Neuronal stem cell (in vitro differentiated cells): ENCODE data around the gene TRIP12.
"Not testable (repeated sequence)": the region's sequence is repeated elsewhere in the genome, so short reads cannot be mapped to it uniquely, and the experiment has no call there.

Experiments used
- DNase-seq: peaks from one replicate; pipeline ENCODE4 v3.0.0-alpha.2; 2013; ENCODE audit warnings: low spot score
- H2AFZ ChIP-seq: one replicate; pipeline ENCODE4 v1.6.1; 2013; ENCODE audit warnings: mild to moderate bottlenecking, low read length, inconsistent platforms
- H2AK5ac ChIP-seq: 2 replicates; pipeline ENCODE4 v1.6.1; 2013; ENCODE audit warnings: low read depth, mild to moderate bottlenecking, inconsistent platforms, low read length, moderate library complexity, mixed read lengths
- H2BK120ac ChIP-seq: 2 replicates; pipeline ENCODE4 v1.6.1; 2013; ENCODE audit warnings: low read depth, mild to moderate bottlenecking, inconsistent platforms, low read length, moderate library complexity, mixed read lengths
- H2BK12ac ChIP-seq: one replicate; pipeline ENCODE4 v1.6.1; 2013; ENCODE audit warnings: low read length, inconsistent platforms
- H2BK15ac ChIP-seq: 2 replicates; pipeline ENCODE4 v1.6.1; 2013; ENCODE audit warnings: mild to moderate bottlenecking, low read length, inconsistent platforms, mixed read lengths
- H2BK5ac ChIP-seq: one replicate; pipeline ENCODE4 v1.6.1; 2013; ENCODE audit warnings: inconsistent platforms, mild to moderate bottlenecking, low read length, moderate library complexity
- H3K14ac ChIP-seq: one replicate; pipeline ENCODE4 v1.6.1; 2013; ENCODE audit warnings: low read length, inconsistent platforms
- H3K18ac ChIP-seq: 2 replicates; pipeline ENCODE4 v1.6.1; 2013; ENCODE audit warnings: low read length, inconsistent platforms
- H3K23ac ChIP-seq: 2 replicates; pipeline ENCODE4 v1.6.1; 2013; ENCODE audit warnings: low read depth, mild to moderate bottlenecking, mixed read lengths, low read length, inconsistent platforms; ENCODE audit not compliant: poor library complexity
- H3K27ac ChIP-seq: replicated peaks from 3 replicates; pipeline ENCODE4 v1.5.1; 2013; ENCODE audit warnings: low read length, inconsistent platforms
- H3K27me3 ChIP-seq, 3 experiments: 2 replicates each; pipeline ENCODE4 v1.6.1; 2013; ENCODE audit warnings: low read length in 3 of 3, mild to moderate bottlenecking in 2 of 3, inconsistent platforms in 1 of 3, low read depth in 1 of 3, mixed read lengths in 1 of 3, moderate library complexity in 1 of 3; ENCODE audit not compliant: control insufficient read depth in 3 of 3, insufficient read depth in 3 of 3
- H3K36me3 ChIP-seq, 2 donors: replicated peaks in 1 of 2; 2 replicates each; pipeline ENCODE4 v1.6.1; 2013; ENCODE audit warnings: low read length in 2 of 2; ENCODE audit not compliant: control insufficient read depth in 2 of 2, insufficient read depth in 2 of 2
- H3K4ac ChIP-seq: 2 replicates; pipeline ENCODE4 v1.6.1; 2013; ENCODE audit warnings: inconsistent platforms, mild to moderate bottlenecking, low read length, moderate library complexity
- H3K4me1 ChIP-seq, 2 donors: 1 replicate in 1 of 2; 2 replicates in 1 of 2; pipeline ENCODE4 v1.6.1; 2013; ENCODE audit warnings: low read length in 2 of 2, low read depth in 1 of 2; ENCODE audit not compliant: control insufficient read depth in 2 of 2, insufficient read depth in 1 of 2
- H3K4me2 ChIP-seq: one replicate; pipeline ENCODE4 v1.6.1; 2013; ENCODE audit warnings: mild to moderate bottlenecking, low read length, inconsistent platforms; ENCODE audit not compliant: insufficient read depth, poor library complexity, severe bottlenecking
- H3K4me3 ChIP-seq, 2 donors: 2 replicates each; pipeline ENCODE4 v1.5.1; 2013; ENCODE audit warnings: low read length in 2 of 2, mild to moderate bottlenecking in 2 of 2, inconsistent platforms in 1 of 2, moderate library complexity in 1 of 2
- H3K79me1 ChIP-seq: one replicate; pipeline ENCODE4 v1.6.1; 2013; ENCODE audit warnings: low read depth, mild to moderate bottlenecking, inconsistent platforms, low read length, moderate library complexity
- H3K9ac ChIP-seq: one replicate; pipeline ENCODE4 v1.6.1; 2013; ENCODE audit warnings: mild to moderate bottlenecking, low read depth, low read length, inconsistent platforms; ENCODE audit not compliant: poor library complexity
- H3K9me3 ChIP-seq, 2 donors: replicated peaks in 1 of 2; 2 replicates each; pipeline versions ENCODE3 to v1.6.1; 2013; ENCODE audit warnings: low read length in 2 of 2, mild to moderate bottlenecking in 2 of 2, inconsistent platforms in 1 of 2, low read depth in 1 of 2, mixed read lengths in 1 of 2, moderate library complexity in 1 of 2; ENCODE audit not compliant: control insufficient read depth in 2 of 2, insufficient read depth in 1 of 2
- H4K8ac ChIP-seq: one replicate; pipeline ENCODE4 v1.6.1; 2013; ENCODE audit warnings: low read depth, mild to moderate bottlenecking, inconsistent platforms, low read length, moderate library complexity
- H4K91ac ChIP-seq: one replicate; pipeline ENCODE4 v1.6.1; 2013; ENCODE audit warnings: low read length, low read depth, mild to moderate bottlenecking, inconsistent platforms; ENCODE audit not compliant: poor library complexity
- WGBS, 2 donors: extraction: QIAGEN DNeasy Blood & Tissue Kit; methylation state at CpG; one replicate each; pipeline ENCODE4 v1.1.7; 2013; ENCODE audit warnings: missing lambda C conversion rate in 2 of 2, mixed read lengths in 1 of 2; ENCODE audit not compliant: insufficient read length in 2 of 2, insufficient replicate concordance in 1 of 2; ENCODE audit errors: extremely low coverage in 2 of 2; 5-methylcytosine and 5-hydroxymethylcytosine counted together

Gene TRIP12

DNA sequence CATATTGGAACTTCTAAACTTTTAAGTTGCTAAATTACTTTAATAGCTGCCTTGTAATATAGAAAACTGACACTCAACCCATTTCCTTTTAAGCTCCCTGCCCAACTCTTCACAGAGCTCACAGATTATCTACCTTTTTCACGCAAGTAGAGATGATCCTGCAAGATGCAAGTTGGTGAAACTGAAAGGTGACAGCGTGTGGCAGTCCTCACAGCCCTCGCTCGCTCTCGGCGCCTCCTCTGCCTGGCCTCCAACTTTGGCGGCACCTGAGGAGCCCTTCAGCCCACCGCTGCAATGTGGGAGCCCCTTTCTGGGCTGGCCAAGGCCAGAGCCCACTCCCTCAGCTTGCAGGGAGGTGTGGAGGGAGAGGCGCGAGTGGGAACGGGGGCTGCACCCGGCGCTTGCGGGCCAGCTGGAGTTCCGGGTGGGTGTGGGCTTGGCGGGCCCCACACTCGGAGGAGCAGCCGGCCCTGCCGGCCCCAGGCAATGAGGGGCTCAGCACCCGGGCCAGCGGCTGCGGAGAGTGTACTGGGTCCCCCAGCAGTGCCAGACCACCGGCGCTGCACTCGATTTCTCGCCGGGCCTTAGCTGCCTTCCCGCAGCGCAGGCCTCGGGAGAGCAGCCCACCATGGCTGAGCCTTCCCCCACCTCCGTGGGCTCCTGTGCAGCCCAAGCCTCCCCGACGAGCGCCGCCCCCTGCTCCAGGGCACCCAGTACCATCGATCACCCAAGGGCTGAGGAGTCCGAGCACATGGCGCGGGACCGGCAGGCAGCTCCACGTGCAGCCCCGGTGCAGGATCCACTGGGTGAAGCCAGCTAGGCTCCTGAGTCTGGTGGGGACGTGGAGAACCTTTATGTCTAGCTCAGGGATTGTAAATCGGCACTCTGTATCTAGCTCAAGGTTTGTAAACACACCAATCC is 71.2 kb downstream of the TRIP12 start:
- not testable (repeated sequence) for H3K18ac ChIP-seq, H3K4me3 ChIP-seq, H2BK15ac ChIP-seq, H3K4me2 ChIP-seq, H3K27ac ChIP-seq, H3K14ac ChIP-seq, H4K91ac ChIP-seq, H3K79me1 ChIP-seq, DNase-seq, H3K4ac ChIP-seq, H2AFZ ChIP-seq, H3K27me3 ChIP-seq, H2BK12ac ChIP-seq, H3K9ac ChIP-seq, H3K4me1 ChIP-seq, H3K23ac ChIP-seq, H2AK5ac ChIP-seq, H2BK5ac ChIP-seq, H3K9me3 ChIP-seq, H2BK120ac ChIP-seq, H4K8ac ChIP-seq
- H3K36me3 ChIP-seq, result peaks cover 2 to 88% of the 10 kb centered on the region in 2 donors
- WGBS, 2 donors, result no CpG with 5 or more reads among the region's 44 CpGs

DNA sequence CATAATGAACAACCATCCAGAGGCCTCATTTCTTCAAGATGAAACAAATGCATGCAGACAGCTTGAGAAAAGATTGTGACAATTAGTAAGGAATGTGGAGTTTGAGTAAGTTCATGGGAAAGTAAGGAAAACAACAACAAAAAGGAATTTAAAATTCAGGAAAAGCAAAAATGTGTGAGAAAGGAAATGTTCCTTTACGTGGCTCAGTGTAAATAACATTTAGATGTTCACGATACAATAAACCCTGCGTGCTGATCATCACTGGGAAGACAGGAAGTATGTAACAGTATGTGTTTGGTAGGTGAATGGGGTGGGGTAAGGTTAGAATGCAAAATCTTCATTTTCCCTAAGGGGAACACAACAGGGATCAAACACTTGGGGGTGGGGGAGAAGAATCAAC is 72.7 kb downstream of the TRIP12 start:
- no peak overlapping the region for H4K8ac ChIP-seq
- no peak overlapping the region for H2BK5ac ChIP-seq
- WGBS, 2 donors, result no CpG with 5 or more reads among the region's 3 CpGs
- H3K9me3 ChIP-seq, result peaks cover 0 to 6% of the 10 kb centered on the region in 2 donors
- DNase-seq, result no peak
- H3K27me3 ChIP-seq, result no peaks in the 10 kb centered on the region
- H3K4me1 ChIP-seq, result no peaks in the 10 kb centered on the region
- H2BK15ac ChIP-seq, result no peak overlapping the region
- no peak overlapping the region for H3K4me2 ChIP-seq
- H3K79me1 ChIP-seq, result no peaks in the 10 kb centered on the region
- no peak overlapping the region for H3K9ac ChIP-seq
- no peak overlapping the region for H2AK5ac ChIP-seq
- no peak overlapping the region for H2AFZ ChIP-seq
- H3K27ac ChIP-seq, result no peak overlapping the region
- no peak overlapping the region for H3K4me3 ChIP-seq
- H3K14ac ChIP-seq, result no peak overlapping the region
- no peak overlapping the region for H3K18ac ChIP-seq
- H2BK120ac ChIP-seq, result no peak overlapping the region
- H4K91ac ChIP-seq, result no peak overlapping the region
- no peak overlapping the region for H2BK12ac ChIP-seq
- no peak overlapping the region for H3K23ac ChIP-seq
- H3K36me3 ChIP-seq, result peaks cover 2 to 89% of the 10 kb centered on the region in 2 donors
- H3K4ac ChIP-seq, result no peak overlapping the region

DNA sequence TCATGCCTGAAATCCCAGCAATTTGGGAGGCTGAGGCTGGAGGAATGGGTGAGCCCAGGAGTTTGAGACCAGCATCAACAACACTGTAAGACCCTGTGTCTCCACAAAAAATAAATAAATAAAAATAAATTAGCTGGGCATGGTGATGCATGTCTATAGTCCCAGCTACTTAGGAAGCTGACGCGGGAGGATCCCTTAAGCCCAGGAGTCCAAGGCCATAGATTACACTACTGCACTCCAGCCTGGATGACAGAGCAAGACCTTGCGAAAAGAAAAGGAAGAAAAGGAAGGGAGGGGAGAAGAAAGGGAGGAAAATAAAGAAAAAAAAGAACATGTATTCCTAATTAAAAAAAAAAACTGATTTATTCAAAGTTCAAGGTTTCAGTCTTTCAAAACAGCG is 78.2 kb downstream of the TRIP12 start:
- Histone ChIP-seq H2BK15ac (no peak overlapping the region), H3K4me2 (no peak overlapping the region), H3K79me1 (peaks cover 2% of the 10 kb centered on the region), H3K23ac (no peak overlapping the region), H3K4me1 (no peaks in the 10 kb centered on the region), H2BK5ac (no peak overlapping the region), H4K8ac (no peak overlapping the region), H3K27me3 (no peaks in the 10 kb centered on the region), H3K27ac (no peak overlapping the region), H2BK120ac (no peak overlapping the region), H3K4me3 (no peak overlapping the region), H2AFZ (no peak overlapping the region), H3K18ac (no peak overlapping the region), H2AK5ac (no peak overlapping the region), H3K36me3 (peaks cover 2 to 87% of the 10 kb centered on the region in 2 donors), H2BK12ac (no peak overlapping the region), H3K9me3 (no peaks in the 10 kb centered on the region), H3K9ac (no peak overlapping the region), H3K14ac (no peak overlapping the region), H3K4ac (no peak overlapping the region), H4K91ac (no peak overlapping the region)
- WGBS, 2 donors, result no CpG with 5 or more reads among the region's 4 CpGs
- DNase-seq, result no peak

DNA sequence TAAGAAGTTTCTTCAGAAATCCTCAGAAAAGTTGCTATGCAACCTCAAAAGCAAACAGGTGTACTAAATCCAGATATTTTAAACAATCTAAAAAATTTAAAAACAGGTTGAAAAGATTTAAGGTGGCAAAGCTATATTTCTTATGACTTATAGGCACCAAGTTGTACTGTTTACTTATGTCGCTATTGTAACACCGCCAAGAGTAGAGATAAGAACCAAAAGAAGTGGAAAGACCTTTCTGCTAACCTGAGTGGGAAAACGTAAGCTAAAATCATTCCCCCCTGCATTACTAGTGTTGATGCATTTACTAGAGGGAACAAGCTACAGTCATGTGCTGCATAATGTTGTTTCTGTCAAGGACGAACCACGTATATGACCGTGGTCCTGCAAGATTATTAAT is 83.1 kb downstream of the TRIP12 start:
- Histone ChIP-seq H3K27ac (no peak overlapping the region), H3K4me2 (no peak overlapping the region), H3K27me3 (no peaks in the 10 kb centered on the region), H3K4me3 (no peak overlapping the region), H4K91ac (no peak overlapping the region), H3K18ac (no peak overlapping the region), H3K36me3 (peaks cover 5 to 85% of the 10 kb centered on the region in 2 donors), H2BK5ac (no peak overlapping the region), H3K9ac (no peak overlapping the region), H2BK15ac (no peak overlapping the region), H3K4ac (no peak overlapping the region), H3K79me1 (peaks cover 2% of the 10 kb centered on the region), H2BK120ac (no peak overlapping the region), H2AK5ac (no peak overlapping the region), H2AFZ (no peak overlapping the region), H3K14ac (no peak overlapping the region), H3K23ac (no peak overlapping the region), H3K9me3 (no peaks in the 10 kb centered on the region), H4K8ac (no peak overlapping the region), H3K4me1 (no peaks in the 10 kb centered on the region), H2BK12ac (no peak overlapping the region)
- WGBS, 2 donors, result no CpG with 5 or more reads among the region's 6 CpGs
- DNase-seq, result no peak
